HEK293 (cell line): Measurements from ENCODE around the gene UBE2J2.

Source experiments
- ZNF121 ChIP-seq: fragments of 450-650 bp; formaldehyde crosslinking; IDR thresholded peaks from 2 replicates; pipeline ENCODE4 v1.5.1; 2016; ENCODE audit warnings: missing biosample characterization, missing genetic modification characterization
- ZNF544 ChIP-seq: fragments of 450-650 bp; formaldehyde crosslinking; IDR thresholded peaks from 2 replicates; pipeline ENCODE4 v1.5.0; 2017; ENCODE audit warnings: missing biosample characterization, missing genetic modification characterization
- TF ChIP-seq, protein P1 (sequence below): fragments of 450-650 bp; formaldehyde crosslinking; IDR thresholded peaks from 2 replicates; pipeline ENCODE4 v1.5.1; 2016; ENCODE audit warnings: missing biosample characterization, missing genetic modification characterization

- TF ChIP-seq, protein P1, sequence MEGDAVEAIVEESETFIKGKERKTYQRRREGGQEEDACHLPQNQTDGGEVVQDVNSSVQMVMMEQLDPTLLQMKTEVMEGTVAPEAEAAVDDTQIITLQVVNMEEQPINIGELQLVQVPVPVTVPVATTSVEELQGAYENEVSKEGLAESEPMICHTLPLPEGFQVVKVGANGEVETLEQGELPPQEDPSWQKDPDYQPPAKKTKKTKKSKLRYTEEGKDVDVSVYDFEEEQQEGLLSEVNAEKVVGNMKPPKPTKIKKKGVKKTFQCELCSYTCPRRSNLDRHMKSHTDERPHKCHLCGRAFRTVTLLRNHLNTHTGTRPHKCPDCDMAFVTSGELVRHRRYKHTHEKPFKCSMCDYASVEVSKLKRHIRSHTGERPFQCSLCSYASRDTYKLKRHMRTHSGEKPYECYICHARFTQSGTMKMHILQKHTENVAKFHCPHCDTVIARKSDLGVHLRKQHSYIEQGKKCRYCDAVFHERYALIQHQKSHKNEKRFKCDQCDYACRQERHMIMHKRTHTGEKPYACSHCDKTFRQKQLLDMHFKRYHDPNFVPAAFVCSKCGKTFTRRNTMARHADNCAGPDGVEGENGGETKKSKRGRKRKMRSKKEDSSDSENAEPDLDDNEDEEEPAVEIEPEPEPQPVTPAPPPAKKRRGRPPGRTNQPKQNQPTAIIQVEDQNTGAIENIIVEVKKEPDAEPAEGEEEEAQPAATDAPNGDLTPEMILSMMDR (tag by site-specific recombination), result no peak
- TF ChIP-seq ZNF121 (tag by site-specific recombination), result no peak
- no peak for TF ChIP-seq ZNF544 (tag by site-specific recombination)
These were observed 46.9 kb downstream of the UBE2J2 start for GRCh38 chr1:1226566-1227362.
